ENCODE measurements around the gene SLC28A3.
"Not testable (repeated sequence)": the region's sequence is repeated elsewhere in the genome, so short reads cannot be mapped to it uniquely, and the experiment has no call there.

Gene SLC28A3, protein sequence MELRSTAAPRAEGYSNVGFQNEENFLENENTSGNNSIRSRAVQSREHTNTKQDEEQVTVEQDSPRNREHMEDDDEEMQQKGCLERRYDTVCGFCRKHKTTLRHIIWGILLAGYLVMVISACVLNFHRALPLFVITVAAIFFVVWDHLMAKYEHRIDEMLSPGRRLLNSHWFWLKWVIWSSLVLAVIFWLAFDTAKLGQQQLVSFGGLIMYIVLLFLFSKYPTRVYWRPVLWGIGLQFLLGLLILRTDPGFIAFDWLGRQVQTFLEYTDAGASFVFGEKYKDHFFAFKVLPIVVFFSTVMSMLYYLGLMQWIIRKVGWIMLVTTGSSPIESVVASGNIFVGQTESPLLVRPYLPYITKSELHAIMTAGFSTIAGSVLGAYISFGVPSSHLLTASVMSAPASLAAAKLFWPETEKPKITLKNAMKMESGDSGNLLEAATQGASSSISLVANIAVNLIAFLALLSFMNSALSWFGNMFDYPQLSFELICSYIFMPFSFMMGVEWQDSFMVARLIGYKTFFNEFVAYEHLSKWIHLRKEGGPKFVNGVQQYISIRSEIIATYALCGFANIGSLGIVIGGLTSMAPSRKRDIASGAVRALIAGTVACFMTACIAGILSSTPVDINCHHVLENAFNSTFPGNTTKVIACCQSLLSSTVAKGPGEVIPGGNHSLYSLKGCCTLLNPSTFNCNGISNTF

DNA sequence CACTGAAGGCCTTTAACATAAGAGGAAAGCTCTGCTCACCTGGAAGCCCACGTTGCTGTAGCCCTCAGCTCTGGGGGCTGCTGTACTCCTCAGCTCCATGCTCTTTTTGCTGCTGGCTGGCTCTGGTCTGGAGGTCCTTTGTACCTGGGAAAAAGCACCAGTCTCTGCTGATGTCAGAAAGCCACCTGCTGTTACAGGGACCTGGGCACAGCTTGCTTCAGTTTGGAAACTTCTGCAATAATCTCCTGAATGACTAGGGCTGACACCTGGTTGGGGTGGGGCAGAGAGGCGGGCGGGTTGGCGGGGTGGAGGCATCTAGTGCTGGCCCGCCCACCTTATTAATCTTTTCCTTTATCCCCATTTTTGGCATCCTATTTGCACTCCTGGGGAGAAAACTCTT is at the start of gene SLC28A3:
TSS of gene SLC28A3 (minus strand) at position 224 of the 400 bp plus-strand sequence. CDS start at position 99, 125 bp downstream.
- DNase-seq (ENCODE audit: low read depth in 3 of 3) = no peak

DNA sequence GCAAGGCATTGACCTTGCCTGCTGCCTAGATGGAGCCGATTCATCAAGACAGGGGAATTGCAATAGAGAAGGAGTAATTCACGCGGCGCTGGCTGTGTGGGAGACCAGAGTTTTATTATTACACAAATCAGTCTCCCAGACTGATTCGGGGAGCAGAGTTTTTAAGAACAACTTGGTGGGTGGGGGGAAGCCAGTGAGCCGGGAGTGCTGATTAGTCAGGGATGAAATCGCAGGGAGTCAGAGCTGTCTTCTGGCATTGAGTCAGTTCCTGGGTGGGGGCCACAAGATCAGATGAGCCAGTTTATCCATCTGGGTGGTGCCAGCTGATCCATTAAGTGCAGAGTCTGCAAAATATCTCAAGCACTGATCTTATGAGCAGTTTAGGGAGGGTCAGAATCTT is 49.7 kb upstream of the SLC28A3 start:
- not testable (repeated sequence) for DNase-seq (ENCODE audit: low read depth in 3 of 3)

DNA sequence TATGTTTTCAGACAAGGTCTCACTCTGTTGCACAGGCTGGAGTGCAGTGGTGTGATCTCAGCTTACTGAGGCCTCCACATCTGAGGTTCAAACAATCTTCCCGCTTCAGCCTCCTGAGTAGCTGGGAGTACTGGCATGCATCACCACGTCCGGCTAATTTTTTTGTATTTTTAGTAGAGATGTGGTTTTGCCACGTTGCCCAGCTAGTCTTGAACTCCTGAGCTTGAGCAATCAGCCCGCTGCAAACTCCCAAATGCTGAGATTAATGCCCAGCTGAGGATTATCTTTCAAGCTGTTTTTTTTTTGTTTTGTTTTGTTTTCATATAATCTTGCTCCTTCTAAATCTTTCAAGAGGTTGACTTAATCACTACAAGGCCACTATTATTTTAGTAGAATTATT is 47.3 kb upstream of the SLC28A3 start:
- no peak for DNase-seq (ENCODE audit: low read depth in 3 of 3)

DNA sequence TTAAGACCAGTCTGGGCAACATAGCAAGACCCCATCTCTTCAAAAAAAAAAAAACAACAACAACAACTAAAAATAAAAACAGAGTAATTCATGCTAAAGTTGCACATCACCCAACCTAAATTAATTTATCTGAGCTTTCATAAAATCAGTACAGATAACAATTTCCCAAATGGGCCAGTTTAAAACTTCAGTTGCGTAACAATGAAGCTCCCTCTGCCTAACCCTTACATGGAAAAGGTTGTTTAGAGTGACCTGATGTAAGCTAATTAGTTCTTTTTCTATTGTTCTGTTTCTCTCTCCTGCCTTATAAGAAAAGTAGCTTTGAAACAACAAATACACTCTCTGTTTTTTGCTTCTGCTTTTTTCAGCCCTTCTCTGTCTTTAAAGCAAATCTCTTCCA is 46.2 kb upstream of the SLC28A3 start:
- DNase-seq (ENCODE audit: low read depth in 3 of 3) = no peak

DNA sequence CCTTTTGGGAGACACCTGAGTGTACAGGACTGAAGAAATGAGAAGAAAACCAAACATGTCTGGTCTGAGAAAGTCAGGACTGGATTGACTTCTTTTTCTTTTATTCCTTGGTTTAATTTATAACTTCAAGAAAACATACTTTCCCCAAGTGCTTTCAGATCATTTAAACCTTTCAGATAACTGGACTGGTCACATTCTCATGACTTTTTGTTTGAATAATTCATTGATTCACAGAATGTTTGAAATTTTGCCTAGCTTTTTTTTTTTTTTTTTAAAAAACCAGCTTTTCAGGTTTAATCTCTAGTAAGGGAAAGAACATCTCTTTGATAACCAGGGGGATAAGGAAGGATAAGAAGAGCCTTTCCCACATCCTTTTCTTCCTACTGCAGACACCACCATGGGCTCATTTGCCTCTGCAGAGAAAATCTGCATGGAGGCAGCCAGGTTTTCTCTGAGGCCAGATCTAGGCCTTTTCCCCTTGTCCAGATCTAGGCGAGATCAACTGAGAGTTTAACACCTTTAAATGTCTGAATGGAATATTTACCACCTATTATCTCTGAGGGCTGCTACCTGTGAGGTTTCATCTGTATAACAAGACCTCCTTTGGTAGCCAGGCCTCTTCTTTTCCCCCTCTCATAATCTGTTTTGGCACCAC is 45.0 kb upstream of the SLC28A3 start:
- no peak for DNase-seq (ENCODE audit: low read depth in 3 of 3)

DNA sequence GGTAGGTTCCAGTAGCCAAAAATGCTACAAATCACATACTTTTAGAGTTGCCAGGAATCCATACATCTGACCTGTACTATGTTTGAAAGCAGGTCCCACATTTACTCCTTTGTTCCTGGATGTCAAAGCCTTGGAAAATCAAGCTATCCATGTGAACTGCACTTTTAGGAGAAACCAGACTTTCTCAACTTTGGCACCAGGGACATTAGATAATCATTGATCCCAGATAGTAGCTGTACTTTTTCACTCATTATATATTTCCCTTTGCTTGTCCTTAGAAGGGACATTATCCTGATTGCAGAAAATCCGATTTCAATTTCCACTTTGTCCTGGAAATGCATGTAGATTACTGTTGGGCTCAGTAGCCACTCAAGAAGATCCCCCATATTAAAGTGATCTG is 44.1 kb upstream of the SLC28A3 start:
- DNase-seq (ENCODE audit: low read depth in 3 of 3) = no peak

DNA sequence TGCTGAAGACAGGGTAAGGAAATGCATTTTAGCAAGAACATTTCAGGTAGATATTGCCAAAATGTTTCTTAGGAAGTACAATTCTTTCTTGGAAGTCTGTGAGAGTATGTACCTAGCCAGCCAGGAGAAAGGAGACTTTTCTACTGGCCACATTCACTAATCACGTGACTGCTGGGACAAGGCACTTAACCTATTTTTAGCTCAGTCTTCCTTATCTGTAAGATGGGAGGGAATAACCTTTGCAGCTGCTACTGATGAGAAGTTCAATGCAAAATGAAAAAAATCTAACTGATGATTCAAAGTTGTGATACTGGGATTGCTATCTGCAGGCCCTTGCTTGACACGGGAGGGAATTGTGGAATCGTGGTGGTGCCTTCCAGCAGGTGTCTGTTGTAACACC is 42.6 kb upstream of the SLC28A3 start:
- no peak for DNase-seq (ENCODE audit: low read depth in 3 of 3)

DNA sequence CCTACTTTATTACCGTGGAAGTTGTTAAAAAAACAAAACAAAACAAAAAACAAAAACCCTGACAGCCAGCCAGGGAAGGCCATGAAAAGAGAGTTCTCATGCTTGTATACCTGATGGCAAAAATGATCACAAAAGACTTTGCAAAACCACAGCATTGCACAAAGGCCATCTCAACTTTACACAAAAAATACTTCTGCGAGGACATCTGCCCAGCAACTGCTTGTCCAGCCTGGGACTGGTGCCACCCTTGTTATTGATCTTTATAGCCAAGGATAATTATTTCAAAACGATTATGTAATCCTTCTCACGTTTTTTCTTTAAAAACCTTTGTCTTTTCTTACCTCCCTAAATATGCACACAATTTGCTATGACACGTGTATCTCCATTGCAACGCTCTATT is 42.2 kb upstream of the SLC28A3 start:
- DNase-seq (ENCODE audit: low read depth in 3 of 3) = no peak

DNA sequence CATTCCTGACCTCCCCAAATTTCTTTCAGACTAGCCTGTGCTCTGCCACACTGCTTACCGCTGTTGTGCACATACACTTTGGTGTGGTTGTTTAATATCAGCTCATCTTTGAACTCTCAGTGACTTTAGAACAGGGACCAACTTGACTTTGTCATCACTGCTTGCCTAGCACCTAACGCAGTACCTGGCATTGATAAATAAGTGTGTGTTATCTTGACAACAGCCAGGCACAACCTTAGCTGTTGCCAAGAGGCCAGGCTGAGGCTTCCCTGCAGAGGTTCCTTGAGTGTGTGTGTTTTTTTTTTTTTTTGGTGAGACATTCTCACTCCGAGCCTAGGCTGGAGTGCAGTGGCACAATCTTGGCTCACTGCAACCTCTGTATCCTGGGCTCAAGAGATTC is 41.0 kb upstream of the SLC28A3 start:
- DNase-seq (ENCODE audit: low read depth in 3 of 3) = no peak

DNA sequence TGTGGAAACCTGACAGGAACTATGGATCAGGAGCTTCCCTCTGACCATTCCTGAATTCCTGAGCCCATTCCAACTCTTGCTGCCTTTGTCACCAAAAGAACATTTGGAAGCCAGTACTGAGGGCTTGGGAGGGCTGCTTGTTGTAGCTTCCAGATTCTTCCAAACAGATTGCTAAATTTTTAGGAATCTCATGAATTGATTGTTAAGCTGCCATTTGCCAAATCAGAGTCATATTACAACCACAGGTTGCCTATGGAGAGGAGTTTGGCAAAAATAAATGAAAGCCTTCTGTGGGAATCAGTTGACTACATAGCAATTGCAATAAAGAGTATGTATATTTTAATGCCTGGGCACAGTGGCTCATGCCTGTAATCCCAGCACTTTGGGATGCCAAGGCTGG is 39.2 kb upstream of the SLC28A3 start:
- DNase-seq (ENCODE audit: low read depth in 3 of 3) = no peak

DNA sequence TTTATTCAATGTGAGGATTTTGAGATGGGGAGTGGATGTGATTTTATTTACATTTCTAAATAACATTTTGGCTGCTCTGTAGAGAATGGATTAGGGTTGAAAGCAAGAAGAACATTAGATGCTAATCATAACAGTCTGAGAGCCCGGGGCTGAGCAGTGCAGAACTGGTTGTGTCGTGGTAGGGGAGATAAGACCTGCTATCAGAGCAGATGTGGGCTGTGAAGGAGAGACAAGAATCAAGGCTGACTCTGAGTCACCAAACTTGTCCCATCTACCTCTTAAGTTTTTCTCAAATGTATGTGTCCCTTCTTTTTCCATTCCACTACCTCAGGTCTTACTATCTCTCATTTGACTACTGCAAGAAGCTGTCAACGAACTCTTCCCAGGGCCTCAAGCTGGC is 35.4 kb upstream of the SLC28A3 start:
- DNase-seq (ENCODE audit: low read depth in 3 of 3) = no peak

DNA sequence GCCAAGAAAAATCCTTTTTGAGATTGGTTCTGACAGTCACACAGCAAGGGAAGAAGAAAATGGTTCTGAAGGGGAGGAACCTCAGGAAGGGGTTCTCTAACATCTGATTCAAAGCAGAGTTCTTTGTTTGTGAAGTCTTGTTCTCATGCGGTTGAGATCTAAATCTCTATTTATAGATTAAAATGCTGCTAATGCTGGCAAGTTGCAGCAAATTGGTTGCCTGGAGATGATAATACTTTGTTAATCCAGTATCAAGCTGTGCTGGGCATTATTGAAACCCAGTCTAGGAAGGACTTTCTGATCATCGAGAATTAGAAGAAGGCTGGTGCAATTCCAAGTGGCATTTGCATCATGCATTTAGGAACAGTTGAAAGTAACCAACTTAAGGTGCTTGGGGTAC is 34.0 kb upstream of the SLC28A3 start:
- DNase-seq (ENCODE audit: low read depth in 3 of 3) = no peak

DNA sequence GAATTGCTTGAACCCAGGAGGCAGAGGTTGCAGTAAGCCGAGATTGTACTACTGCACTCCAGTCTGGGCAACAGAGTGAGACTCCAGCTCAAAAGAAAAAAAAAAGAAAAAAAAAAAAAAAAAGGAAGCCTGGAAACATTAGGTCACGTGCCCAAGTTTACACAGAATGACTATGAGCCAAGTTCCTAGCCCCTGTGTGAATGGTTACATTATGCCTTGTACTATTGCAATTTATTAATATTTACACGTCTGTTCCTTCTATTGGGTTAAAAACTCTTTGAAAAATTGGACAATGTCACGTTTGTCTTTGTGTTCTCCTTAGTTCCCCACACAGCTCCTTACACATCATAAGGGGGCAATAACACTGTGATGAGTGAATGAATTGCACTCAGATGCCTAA is 33.5 kb upstream of the SLC28A3 start:
- no peak for DNase-seq (ENCODE audit: low read depth in 3 of 3)

DNA sequence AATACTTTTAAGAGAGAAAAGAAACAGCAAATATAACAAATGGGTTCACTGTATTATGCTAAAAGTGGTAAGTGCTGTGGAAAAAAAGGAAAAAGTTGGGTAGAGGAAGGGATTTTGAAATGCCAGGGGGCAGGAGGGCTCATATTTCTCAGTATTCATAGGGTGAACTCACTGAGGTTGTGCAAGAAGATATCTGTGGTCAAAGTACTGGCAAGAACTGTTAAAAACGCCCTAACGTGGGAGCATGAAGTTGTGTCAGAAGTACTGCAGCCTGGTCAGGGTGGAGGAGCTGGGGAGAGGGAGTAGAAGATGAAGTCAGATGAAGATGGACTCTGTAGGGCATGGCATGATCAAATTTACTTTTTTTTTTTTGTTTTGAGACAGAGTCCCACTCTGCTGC is 31.2 kb upstream of the SLC28A3 start:
- DNase-seq (ENCODE audit: low read depth in 3 of 3) = no peak

DNA sequence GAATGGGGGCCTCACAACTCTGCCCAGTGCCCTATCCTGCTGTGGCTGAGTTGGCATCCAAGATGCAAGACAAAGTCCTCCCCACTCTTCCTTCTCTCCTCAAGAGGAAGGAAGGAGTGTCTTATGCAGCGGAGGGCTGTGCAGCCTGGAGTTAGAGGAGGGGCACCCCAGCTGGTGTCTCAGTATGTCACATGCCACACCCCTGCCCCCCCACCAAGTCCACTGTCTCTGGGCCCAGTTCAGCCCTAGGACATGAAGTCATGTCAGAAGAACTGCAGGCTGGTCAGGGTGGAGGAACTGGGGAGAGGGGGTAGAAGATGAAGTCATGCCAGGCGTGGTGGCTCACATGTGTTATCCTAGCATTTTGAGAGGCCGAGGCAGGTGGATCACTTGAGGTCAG is 28.0 kb upstream of the SLC28A3 start:
- DNase-seq (ENCODE audit: low read depth in 3 of 3) = no peak

DNA sequence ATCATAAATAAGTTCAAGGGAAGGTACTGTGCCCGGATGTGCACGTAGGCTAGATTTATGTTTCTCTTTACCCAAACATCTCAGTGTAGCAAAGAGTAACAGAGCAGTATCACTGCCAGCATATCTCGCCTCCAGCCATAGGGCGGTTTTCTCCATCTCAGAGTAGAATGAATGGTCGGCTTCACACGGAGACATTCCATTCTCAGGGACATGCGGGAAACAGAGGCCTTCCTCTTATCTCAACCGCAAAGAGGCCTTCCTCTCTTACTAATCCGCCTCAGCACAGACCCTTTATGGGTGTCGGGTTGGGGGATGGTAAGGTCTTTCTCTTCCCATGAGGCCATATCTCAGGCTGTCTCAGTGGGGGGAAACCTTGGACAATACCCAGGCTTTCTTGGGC is 27.2 kb upstream of the SLC28A3 start:
- DNase-seq (ENCODE audit: low read depth in 3 of 3) = not testable (repeated sequence)

DNA sequence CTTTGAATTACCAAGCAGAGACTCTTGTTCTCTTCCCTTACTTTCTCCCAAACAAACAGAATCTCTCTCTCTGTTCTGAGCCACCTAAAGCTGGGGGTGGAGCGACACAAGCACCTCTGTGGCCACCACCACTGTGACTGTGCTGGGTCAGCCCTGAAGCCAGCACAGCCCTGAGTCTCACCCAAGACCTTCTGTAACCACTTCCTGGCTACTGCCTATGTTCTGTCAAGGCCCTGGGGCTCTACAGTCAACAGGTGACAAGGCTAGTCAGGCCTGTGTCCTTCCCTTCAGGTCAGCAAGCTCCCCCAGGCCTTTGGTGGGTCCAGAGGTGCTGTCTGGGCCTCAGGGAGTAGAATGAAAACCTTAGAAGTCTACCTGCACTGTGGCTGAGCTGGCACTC is 26.1 kb upstream of the SLC28A3 start:
- DNase-seq (ENCODE audit: low read depth in 3 of 3) = no peak

DNA sequence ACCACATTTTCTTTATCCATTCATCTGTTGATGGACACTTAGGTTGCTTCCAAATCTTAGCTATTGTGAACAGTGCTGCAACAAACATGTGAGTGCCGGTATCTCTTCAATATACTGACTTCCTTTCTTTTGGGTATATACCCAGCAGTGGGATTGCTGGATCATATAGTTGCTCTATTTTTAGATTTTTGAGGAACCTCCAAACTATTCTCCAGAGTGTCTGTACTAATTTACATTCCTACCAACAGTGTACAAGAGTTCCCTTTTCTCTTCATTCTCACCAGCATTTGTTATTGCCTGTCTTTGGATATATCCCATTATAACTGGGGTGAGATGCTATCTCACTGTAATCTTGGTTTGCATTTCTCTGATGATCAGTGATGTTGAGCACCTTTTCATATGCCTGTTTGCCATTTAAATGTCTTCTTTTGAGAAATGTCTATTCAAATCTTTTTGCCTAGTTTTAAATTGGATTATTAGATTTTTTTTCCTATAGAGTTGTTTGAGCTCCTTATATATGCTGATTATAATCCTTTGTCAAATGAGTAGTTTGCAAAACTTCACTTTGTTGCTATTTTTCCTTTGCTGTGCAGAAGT is 24.4 kb upstream of the SLC28A3 start:
- not testable (repeated sequence) for DNase-seq (ENCODE audit: low read depth in 3 of 3)

DNA sequence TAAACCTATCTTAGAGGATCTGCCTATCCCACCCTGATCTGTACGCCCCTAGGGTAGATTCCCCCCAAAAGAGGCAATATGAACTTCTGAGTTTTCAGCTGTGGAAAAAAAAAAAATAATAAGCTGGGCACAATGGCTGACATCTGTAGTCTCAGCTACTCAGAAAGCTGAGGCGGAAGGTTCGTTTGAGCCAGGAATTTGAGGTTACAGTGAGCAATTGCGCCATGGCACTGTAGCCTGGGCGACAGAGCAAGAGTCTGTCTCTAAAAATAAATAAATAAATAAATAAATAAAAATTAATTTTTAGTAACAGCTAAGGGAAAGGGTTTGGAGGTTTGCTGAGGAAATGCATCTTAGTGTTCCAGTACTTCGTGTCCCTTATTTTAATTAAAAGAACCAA is 21.1 kb upstream of the SLC28A3 start:
- no peak for DNase-seq (ENCODE audit: low read depth in 3 of 3)

DNA sequence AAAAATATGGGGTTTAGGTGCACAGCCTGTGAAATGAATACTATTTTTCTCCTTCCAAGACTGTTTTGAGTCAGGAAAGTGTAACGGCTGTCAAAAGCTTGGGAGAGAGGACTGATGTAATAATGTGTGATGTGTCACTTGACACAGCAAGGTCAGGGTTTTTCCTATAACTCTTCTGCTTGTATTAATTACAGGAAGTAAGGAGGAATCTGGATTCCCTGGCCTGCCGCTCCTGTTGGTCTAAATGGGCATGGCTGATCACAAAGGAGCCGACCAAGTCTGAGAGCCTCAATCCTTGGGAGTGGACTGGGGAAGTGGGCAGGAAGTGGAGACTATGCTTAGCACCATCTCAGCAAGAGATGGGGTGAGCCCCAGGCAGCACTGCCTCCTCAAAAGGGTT is 16.7 kb upstream of the SLC28A3 start:
- DNase-seq (ENCODE audit: low read depth in 3 of 3) = no peak

DNA sequence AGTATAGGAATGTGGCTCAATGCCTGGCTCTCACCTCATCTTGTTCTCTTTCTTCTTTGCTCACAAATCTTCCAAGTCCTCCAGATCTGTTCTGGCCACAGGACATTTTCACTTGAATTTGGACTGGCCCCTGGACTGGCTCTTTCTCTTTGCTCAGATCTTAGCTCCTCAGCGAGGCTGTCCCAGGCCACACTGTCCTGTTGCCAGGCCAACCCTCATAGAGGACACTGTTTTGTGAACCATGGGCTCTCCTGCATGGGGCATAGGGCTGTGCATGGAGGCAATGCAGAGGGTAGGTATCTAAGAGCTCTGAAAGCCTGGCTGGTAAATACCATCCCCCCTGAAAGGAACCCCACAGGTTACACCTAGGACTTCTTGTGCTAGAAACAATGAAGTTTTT is 13.5 kb upstream of the SLC28A3 start:
- no peak for DNase-seq (ENCODE audit: low read depth in 3 of 3)

DNA sequence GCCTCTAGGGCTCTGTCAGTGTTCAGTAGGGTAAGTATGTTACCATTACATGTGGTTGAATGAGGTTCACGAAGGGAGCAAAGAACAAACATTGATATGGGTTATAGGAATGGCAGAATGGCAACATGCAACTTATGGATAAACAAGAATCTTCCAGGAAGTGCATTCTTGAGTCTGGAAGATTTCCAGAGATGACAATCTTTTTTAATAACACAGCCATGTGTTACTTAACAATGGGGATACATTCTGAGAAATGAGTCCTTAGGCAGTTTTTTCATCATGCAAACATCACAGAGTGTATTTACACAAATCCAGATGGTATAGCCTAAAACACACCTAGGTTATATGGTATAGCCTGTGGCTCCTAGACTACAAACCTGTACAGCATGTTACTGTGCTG is 9.1 kb upstream of the SLC28A3 start:
- no peak for DNase-seq (ENCODE audit: low read depth in 3 of 3)

DNA sequence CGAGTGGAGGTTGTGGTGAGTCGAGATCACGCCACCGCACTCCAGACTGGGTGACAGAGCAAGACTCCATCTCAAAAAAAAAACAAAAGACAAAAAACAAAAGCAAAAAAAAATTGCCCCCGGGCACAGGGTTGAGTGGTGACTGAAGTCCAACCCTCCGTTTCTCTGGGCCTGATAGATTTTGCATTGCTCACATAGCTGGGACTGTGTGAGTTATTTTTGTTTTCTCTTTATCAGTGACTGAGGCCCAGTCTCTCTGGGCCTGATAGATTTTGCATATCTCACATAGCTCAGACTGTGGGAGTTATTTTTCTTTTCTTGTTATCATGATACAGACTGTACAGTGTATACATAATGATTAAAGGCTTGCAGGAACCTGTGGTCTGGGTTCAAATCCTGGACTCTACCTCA is 2.6 kb upstream of the SLC28A3 start:
- no peak for DNase-seq (ENCODE audit: low read depth in 3 of 3)
